ENCODE results near the gene TNFRSF1B.

DNA sequence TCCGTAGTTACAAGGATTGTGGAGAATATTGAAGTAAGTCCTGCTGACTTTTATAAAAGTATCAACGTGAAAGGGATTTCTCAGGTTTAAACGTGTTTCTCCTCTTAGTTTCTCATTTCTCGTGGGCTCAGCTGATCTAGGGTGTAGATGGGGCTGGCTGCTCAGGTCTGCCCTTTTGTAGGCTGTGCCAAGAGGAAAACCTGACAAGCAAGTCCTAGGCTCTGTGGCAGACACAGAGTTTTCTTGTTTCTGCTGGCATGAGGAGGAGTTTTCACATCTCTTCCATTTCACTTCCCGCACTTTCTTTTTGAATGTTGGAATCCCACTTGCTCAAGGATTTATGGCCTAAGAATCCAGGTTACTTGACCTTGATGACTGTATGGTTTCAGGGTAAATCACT, 77.8 kb downstream of the TNFRSF1B start:
- TF ChIP-seq POLR2A (IDR thresholded peaks at IDR 0.05) (no peak), CTCF (IDR thresholded peaks at IDR 0.05) (no peak), POLR2AphosphoS5 (IDR thresholded peaks at IDR 0.05) (no peak), EP300 (IDR thresholded peaks at IDR 0.05) (no peak)
